ENCODE measurements around the gene GDF7. TPM values are rescaled to one million over a fixed set of nuclear protein-coding genes. Genes with fewer than 3 reads are reported as not detected.
"Not testable (repeated sequence)": the region's sequence is repeated elsewhere in the genome, so short reads cannot be mapped to it uniquely, and the experiment has no call there.

GDF7 gene
- total RNA-seq, 2 experiments from 2014 or later: 0.02 to 0.05 TPM

- ChIA-PET CTCF (no interaction called here), POLR2A (no interaction called here)
- Mint-ChIP-seq H3K27ac (no peak overlapping the region), H3K36me3 (peaks cover 14% of the 10 kb centered on the region), H3K4me3 (no peak overlapping the region), H3K4me1 (ENCODE audit: low read depth) (no peaks in the 10 kb centered on the region), H3K27me3 (no peaks in the 10 kb centered on the region), H3K9me3 (no peaks in the 10 kb centered on the region)
- DNase-seq: no peak
- intact Hi-C loops (cut with micrococcal nuclease): no loop called here
Observed at GRCh38 chr2:20707601-20708000, 40.7 kb downstream of the GDF7 start.

DNA sequence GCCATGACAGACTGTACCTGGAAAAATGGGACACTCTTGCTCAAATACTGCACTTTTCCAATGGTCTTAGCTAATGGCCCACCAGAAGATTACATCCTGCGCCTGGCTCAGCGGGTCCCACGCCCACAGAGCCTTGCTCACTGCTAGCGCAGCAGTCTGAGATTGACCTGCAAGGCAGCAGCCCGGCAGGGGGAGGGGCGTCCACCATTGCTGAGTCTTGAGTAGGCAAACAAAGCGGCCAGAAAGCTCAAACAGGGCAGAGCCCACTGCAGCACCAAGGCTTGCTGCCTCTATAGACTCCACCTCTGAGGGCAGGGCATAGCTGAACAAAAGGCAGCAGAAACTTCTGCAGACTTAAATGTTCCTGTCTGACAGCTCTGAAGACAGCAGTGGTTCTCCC, 44.7 kb downstream of the GDF7 start:
- H3K9me3 Mint-ChIP-seq; H3K4me3 Mint-ChIP-seq; DNase-seq; POLR2A ChIA-PET; intact Hi-C loops (cut with micrococcal nuclease); H3K27me3 Mint-ChIP-seq; H3K4me1 Mint-ChIP-seq (ENCODE audit: low read depth); H3K27ac Mint-ChIP-seq: not testable (repeated sequence)
- CTCF ChIA-PET: interaction anchor here (0.8 kb wide), 1 partner anchor 252 kb away, joined by 3 read pairs; no protein-coding TSS in a partner anchor
- H3K36me3 Mint-ChIP-seq: peaks cover 38% of the 10 kb centered on the region

- H3K27ac Mint-ChIP-seq; H3K4me3 Mint-ChIP-seq; DNase-seq; CTCF ChIA-PET; H3K9me3 Mint-ChIP-seq; H3K4me1 Mint-ChIP-seq (ENCODE audit: low read depth); POLR2A ChIA-PET; H3K27me3 Mint-ChIP-seq; intact Hi-C loops (cut with micrococcal nuclease): not testable (repeated sequence)
- peaks cover 52% of the 10 kb centered on the region for H3K36me3 Mint-ChIP-seq
Observed at GRCh38 chr2:20713585-20713984, 46.6 kb downstream of the GDF7 start.

DNA sequence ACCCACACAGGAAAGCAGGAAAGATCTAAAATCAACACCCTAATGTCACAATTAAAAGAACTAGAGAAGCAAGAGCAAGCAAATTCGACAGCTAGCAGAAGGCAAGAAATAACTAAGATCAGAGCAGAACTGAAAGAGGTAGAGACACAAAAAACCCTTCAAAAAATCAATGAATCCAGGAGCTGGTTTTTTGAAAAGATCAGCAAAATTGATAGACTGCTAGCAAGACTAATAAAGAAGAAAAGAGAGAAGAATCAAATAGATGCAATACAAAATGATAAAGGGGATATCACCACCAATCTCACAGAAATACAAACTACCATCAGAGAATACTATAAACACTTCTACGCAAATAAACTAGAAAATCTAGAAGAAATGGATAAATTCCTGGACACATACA, 47.5 kb downstream of the GDF7 start:
- DNase-seq; H3K27ac Mint-ChIP-seq; POLR2A ChIA-PET; H3K4me1 Mint-ChIP-seq (ENCODE audit: low read depth); H3K4me3 Mint-ChIP-seq; CTCF ChIA-PET; intact Hi-C loops (cut with micrococcal nuclease); H3K27me3 Mint-ChIP-seq; H3K9me3 Mint-ChIP-seq: not testable (repeated sequence)
- H3K36me3 Mint-ChIP-seq: peaks cover 57% of the 10 kb centered on the region

GRCh38 chr2:20716164-20716563, 49.2 kb downstream of the GDF7 start:
- POLR2A ChIA-PET; H3K4me3 Mint-ChIP-seq; CTCF ChIA-PET; intact Hi-C loops (cut with micrococcal nuclease); DNase-seq; H3K27ac Mint-ChIP-seq; H3K4me1 Mint-ChIP-seq (ENCODE audit: low read depth); H3K27me3 Mint-ChIP-seq: not testable (repeated sequence)
- peaks cover 66% of the 10 kb centered on the region for H3K36me3 Mint-ChIP-seq
- H3K9me3 Mint-ChIP-seq: peaks cover 16% of the 10 kb centered on the region

DNA sequence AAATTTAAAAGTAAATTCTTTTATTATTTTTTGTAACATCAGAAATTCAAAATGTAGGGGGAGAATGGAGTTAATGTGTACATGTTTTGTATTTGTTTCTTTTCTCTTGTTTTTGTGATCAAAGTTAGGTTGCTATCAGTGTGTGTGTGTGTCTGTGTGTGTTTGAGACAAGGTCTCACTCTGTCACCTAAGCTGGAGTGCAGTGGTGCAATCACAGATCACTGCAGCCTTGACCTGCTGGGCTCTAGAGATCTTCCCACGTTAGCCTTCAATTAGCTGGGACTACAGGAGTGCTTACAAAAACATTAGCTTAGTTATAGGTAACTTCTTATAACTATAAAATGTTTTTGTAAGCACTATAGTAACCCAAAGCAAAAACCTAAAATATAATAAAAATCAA, 50.7 kb downstream of the GDF7 start:
- POLR2A ChIA-PET: no interaction called here
- peaks cover 65% of the 10 kb centered on the region for H3K36me3 Mint-ChIP-seq

GRCh38 chr2:20722592-20723240, 55.8 kb downstream of the GDF7 start:
- Mint-ChIP-seq H3K27me3 (no peaks in the 10 kb centered on the region), H3K4me1 (ENCODE audit: low read depth) (peaks cover 4% of the 10 kb centered on the region), H3K4me3 (no peak overlapping the region), H3K36me3 (peaks cover 57% of the 10 kb centered on the region), H3K27ac (no peak overlapping the region), H3K9me3 (peaks cover 12% of the 10 kb centered on the region)
- intact Hi-C loops (cut with micrococcal nuclease): no loop called here
- POLR2A ChIA-PET: no interaction called here
- DNase-seq: no peak
- CTCF ChIA-PET: interaction anchor here (0.7 kb wide), 1 partner anchor 100 kb away, joined by 3 read pairs; the partner anchor contains the start of gene LDAH

More for the DNA sequence above, 50.7 kb downstream of the GDF7 start:
- Mint-ChIP-seq H3K4me1 (ENCODE audit: low read depth) (no peaks in the 10 kb centered on the region), H3K27ac (no peak overlapping the region), H3K9me3 (peaks cover 16% of the 10 kb centered on the region), H3K27me3 (no peaks in the 10 kb centered on the region), H3K4me3 (no peak overlapping the region)
- no peak for DNase-seq
- intact Hi-C loops (cut with micrococcal nuclease): no loop called here
- CTCF ChIA-PET: no interaction called here

DNA sequence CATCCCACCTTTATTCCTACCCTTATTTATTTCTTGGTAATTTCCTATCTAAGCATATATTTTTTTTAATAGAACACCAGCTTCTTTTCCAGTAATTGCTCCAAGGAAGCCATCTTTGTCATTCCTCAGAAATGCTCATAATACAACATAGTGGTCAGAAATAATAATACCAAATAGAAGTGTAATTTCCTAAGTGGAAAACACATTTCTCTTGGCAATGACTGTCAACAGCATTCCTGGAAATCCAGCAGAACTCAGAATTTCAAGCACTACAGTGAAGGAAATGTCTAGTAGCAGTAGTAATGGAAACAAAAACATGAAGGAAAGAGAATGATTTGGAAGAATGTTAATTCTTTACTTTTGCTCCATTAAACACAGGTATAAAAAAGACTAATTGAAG, 56.6 kb downstream of the GDF7 start:
- H3K4me3 Mint-ChIP-seq: no peak overlapping the region
- H3K4me1 Mint-ChIP-seq (ENCODE audit: low read depth): peaks cover 4% of the 10 kb centered on the region
- H3K36me3 Mint-ChIP-seq: peaks cover 50% of the 10 kb centered on the region
- DNase-seq: no peak
- POLR2A ChIA-PET: no interaction called here
- CTCF ChIA-PET: no interaction called here
- no peaks in the 10 kb centered on the region for H3K27me3 Mint-ChIP-seq
- intact Hi-C loops (cut with micrococcal nuclease): no loop called here
- H3K27ac Mint-ChIP-seq: no peak overlapping the region
- H3K9me3 Mint-ChIP-seq: peaks cover 9% of the 10 kb centered on the region

DNA sequence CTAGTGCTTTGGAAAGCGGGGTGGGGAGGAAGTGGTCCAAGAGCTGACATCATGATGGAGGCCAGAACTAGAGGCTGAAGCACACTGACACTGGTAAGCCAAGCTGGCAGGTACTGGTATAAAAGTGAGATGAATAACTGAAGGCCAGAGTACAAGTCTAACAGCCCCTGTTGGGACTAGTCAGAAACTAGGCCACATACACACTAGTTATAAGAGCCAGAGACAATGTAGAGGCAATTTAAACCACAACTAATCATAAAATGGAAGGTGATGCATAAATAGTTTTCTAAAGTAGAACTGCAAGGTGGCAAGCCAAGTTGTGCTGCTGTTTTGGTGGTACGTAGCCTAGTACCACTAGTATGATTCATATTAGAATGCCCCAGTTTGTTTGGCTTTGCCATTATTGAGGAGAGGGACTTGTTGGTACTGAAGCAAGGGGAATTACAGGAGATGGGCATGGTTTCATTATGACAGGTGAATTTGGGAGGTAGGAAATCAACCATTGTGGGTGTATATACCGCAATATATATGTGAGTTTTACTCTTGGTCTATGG, 57.6 kb downstream of the GDF7 start:
- ChIA-PET CTCF (no interaction called here), POLR2A (no interaction called here)
- H3K9me3 Mint-ChIP-seq: peaks cover 5% of the 10 kb centered on the region

DNA sequence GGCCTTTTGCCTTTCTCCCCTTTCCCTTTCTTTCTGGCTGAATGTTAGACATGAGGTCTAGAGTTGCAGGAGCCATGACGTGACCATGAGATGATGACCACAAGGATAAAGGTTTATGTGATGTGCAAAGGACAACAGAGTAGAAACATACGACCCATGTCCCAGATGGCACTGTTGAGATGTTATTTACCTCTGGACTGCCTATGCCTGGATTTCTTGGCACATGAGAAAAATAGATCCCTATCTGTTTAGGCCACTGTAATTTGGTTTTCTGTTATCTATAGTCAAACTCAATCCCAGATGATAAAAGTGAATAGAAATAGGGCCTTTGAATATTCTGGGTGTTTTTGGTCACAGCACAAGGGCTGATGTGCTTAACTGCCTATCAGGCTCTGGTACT, 58.8 kb downstream of the GDF7 start:
- Mint-ChIP-seq H3K36me3 (peaks cover 41% of the 10 kb centered on the region), H3K4me1 (ENCODE audit: low read depth) (peaks cover 4% of the 10 kb centered on the region), H3K27me3 (no peaks in the 10 kb centered on the region), H3K27ac (no peak overlapping the region), H3K4me3 (no peak overlapping the region), H3K9me3 (peaks cover 3% of the 10 kb centered on the region)
- ChIA-PET CTCF (no interaction called here), POLR2A (no interaction called here)
- intact Hi-C loops (cut with micrococcal nuclease): no loop called here
- no peak for DNase-seq

More for the DNA sequence above, 57.6 kb downstream of the GDF7 start:
- intact Hi-C loops (cut with micrococcal nuclease): no loop called here
- peaks cover 4% of the 10 kb centered on the region for H3K4me1 Mint-ChIP-seq (ENCODE audit: low read depth)
- no peak overlapping the region for H3K4me3 Mint-ChIP-seq
- no peak overlapping the region for H3K27ac Mint-ChIP-seq
- H3K36me3 Mint-ChIP-seq: peaks cover 47% of the 10 kb centered on the region
- H3K27me3 Mint-ChIP-seq: no peaks in the 10 kb centered on the region
- DNase-seq: no peak

- peaks cover 4% of the 10 kb centered on the region for H3K4me1 Mint-ChIP-seq (ENCODE audit: low read depth)
- intact Hi-C loops (cut with micrococcal nuclease): no loop called here
- POLR2A ChIA-PET: no interaction called here
Observed at GRCh38 chr2:20726913-20727312, 60.0 kb downstream of the GDF7 start.

GRCh38 chr2:20728114-20728758, 61.3 kb downstream of the GDF7 start:
- Mint-ChIP-seq H3K27me3 (no peaks in the 10 kb centered on the region), H3K36me3 (peaks cover 35% of the 10 kb centered on the region), H3K4me3 (no peak overlapping the region), H3K9me3 (no peaks in the 10 kb centered on the region), H3K27ac (no peak overlapping the region), H3K4me1 (ENCODE audit: low read depth) (peaks cover 4% of the 10 kb centered on the region)
- POLR2A ChIA-PET: no interaction called here
- DNase-seq: no peak
- CTCF ChIA-PET: interaction anchor here (0.6 to 1.2 kb wide), 2 partner anchors 67 kb away, joined by 3 to 4 read pairs; no protein-coding TSS in a partner anchor
- intact Hi-C loops (cut with micrococcal nuclease): no loop called here

More at GRCh38 chr2:20726913-20727312, 60.0 kb downstream of the GDF7 start:
- CTCF ChIA-PET: interaction anchor here (1.2 kb wide), 1 partner anchor 65 kb away, joined by 4 read pairs; no protein-coding TSS in a partner anchor
- no peak for DNase-seq
- H3K36me3 Mint-ChIP-seq: peaks cover 37% of the 10 kb centered on the region
- H3K27me3 Mint-ChIP-seq: no peaks in the 10 kb centered on the region
- H3K9me3 Mint-ChIP-seq: no peaks in the 10 kb centered on the region
- no peak overlapping the region for H3K27ac Mint-ChIP-seq
- no peak overlapping the region for H3K4me3 Mint-ChIP-seq
